Myocyte (in vitro differentiated cells): ENCODE results near the gene ASCC2. TPM values are rescaled to one million over a fixed set of nuclear protein-coding genes. Genes with fewer than 3 reads are reported as not detected.
"Not testable (repeated sequence)": the region's sequence is repeated elsewhere in the genome, so short reads cannot be mapped to it uniquely, and the experiment has no call there.

Experiments used
- DNase-seq: peaks from one replicate; pipeline ENCODE4 v3.0.0-alpha.2; 2012; ENCODE audit warnings: low read depth
- polyA plus RNA-seq: library from polyadenylated mRNA; unstranded; fragments of >200 nt; gene quantifications from one replicate; pipeline ENCODE4 v1.2.1, GENCODE V29; 2012; ENCODE audit warnings: missing spikeins
- total RNA-seq: library from RNA; depleted of rRNA; stranded (reverse); fragments of >200 nt; gene quantifications from 2 replicates; pipeline ENCODE4 v1.2.3, GENCODE V29; 2014

ASCC2 gene, protein sequence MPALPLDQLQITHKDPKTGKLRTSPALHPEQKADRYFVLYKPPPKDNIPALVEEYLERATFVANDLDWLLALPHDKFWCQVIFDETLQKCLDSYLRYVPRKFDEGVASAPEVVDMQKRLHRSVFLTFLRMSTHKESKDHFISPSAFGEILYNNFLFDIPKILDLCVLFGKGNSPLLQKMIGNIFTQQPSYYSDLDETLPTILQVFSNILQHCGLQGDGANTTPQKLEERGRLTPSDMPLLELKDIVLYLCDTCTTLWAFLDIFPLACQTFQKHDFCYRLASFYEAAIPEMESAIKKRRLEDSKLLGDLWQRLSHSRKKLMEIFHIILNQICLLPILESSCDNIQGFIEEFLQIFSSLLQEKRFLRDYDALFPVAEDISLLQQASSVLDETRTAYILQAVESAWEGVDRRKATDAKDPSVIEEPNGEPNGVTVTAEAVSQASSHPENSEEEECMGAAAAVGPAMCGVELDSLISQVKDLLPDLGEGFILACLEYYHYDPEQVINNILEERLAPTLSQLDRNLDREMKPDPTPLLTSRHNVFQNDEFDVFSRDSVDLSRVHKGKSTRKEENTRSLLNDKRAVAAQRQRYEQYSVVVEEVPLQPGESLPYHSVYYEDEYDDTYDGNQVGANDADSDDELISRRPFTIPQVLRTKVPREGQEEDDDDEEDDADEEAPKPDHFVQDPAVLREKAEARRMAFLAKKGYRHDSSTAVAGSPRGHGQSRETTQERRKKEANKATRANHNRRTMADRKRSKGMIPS
- total RNA-seq: 20.1 and 33.6 TPM in 2 replicates
- 52.0 TPM for polyA plus RNA-seq

DNA sequence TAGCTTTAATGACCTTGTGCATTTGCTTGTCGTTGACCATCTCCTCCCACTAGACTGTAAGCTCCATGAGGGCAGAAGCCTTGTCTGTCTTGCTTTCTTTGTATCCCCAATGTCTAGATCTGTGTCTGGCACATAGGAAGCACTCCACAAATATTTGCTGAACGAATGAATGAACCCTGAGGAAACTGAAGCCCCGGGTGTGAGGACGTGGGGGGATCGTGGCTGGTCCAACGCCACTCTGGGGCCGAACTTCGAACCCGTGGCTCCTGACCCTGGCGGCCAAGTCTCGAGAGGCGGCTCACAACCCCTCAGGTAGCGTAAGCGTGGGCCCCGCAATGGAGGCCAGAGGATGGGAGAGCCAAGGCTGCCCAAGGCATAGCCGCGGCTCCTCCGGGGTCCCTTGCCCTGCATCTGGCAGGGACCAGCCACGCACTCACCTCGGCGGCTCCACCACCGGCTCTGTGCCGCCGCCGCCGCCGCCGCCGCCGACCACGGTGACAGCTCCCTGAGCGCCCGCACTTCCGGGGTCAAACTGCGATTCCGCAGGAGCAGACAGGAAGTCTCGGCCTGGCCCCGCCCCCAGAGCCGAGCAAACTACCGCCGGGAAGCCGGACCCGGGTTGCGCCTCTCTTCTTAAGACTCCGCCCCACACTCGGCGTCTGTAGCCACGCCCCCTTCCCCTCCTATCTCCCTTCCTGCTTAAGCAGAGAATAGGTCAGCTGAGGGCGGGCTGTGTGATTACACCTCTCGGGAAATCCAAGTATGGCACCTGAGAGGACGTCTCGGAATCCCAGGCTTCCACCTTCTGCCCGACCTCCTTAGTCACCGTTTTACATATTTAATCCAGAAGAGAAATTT is at the start of gene ASCC2:
Gene ASCC2, minus strand, starts transcription at position 534 of the 858 bp plus-strand sequence. CDS start 5,949 bp downstream, outside the sequence.
- DNase-seq: peak; percentile 98

DNA sequence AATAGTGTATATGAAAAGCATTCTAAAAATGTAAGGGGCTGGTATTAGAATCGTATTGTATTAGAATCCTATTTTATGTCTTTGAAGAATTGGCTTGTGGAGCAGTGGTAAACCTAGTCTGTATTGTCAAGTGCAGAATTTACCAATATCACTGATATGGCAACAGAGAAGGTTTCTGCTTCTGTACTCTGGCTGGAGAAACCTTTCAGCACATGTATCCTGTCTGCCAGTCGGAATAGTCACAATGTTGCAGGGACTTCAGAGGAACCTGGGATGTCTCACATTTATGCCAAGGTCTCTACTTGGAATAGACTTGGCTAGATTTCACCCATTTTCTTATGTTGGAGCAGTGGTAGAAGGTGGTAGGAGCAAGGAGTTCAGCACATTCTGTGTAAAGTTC is 49.3 kb upstream of the ASCC2 start:
- DNase-seq: no peak

DNA sequence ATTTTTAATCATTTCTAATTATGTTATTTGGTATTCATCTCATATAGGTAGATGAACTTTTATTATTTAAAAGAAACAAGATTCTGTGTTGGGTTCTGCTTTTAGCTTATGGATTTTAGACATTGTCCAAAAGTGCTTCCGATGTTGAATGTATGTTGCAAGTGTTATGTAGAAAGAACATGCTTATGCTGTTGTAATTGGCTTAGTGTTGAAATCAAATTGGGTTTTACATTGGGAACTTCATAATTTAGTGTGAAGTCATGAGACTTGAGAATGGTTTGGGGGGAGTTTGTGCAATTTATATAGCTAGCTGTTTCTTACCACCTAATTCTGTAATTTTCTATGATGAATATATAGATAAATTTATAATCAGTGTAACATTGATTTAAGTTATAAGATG is 48.5 kb upstream of the ASCC2 start:
- no peak for DNase-seq

DNA sequence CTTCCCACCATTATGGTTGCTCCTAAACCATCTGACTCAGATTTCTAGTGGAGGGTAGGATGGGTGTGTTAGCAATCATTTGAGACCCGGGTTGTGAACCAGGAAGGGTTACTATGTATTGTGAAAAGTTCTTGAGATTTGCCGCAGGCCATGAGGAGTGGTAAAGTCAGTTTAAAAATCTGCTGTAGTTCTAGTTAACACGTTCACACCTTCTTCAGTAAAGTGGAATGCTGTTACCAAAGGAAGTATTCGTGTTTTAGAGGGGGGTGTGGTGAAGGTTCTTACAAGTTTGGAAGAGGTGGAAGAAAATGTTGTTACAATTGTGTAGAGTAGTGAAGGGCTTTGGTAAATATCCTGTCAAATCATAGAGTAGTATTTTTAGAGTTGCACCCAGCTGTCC is 47.5 kb upstream of the ASCC2 start:
- DNase-seq: no peak

DNA sequence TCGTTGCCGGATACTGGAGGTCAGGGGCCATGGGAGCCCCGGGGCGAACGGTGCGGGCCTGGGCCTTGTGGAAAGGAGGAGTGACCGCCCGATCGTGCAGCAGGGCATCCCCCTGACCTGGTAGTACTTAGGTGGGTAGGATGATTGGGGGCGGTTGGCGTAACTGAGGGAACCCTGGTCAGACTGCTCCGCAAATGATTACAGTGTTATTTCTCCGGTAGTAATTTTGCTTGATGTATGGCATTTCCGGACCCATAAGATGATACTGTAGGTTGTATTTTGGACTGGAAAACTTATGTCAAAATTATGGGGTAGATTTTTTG is 45.7 kb upstream of the ASCC2 start:
- no peak for DNase-seq

DNA sequence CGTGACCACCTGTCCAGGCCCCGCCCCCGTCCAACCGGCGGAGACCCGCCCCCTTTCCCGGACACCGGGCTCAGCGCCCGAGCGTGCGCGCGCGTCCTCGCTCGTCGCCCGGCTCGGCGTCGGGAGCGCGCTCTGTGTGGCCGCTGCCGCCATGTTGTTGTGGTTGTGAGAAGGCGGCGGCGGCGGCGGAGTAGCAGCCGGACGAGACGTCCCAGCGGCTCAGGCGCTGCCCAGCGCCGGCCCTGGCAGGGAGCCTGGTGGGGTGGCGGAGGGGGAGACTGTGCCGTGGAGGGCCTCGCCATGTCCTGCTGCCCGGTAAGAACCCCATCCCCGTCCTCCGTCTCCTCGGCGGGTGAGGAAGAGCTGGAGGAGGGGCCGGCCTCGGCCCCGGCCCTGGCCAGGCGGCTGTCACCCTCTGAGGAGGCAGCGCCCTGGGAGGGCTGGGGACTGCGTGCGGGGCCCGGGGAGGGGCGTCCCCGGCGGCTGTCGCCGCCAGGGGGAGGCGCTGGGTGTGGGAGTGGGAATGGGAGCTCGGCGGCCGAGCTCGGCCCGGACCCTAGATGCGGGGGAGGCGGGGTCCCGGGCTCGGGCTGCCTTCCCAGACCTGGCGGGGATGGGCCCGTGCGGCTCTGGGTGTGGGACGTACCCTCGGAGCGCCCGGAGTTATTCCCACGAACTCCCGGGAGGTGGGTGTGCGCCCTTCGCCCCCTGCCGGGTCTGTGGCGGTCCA is 45.1 kb upstream of the ASCC2 start, which contains the start of gene MTMR3:
Gene MTMR3, plus strand, starts transcription at position 130 of the 730 bp plus-strand sequence. CDS start 87,886 bp downstream, outside the sequence.
- peak; percentile 92 for DNase-seq

DNA sequence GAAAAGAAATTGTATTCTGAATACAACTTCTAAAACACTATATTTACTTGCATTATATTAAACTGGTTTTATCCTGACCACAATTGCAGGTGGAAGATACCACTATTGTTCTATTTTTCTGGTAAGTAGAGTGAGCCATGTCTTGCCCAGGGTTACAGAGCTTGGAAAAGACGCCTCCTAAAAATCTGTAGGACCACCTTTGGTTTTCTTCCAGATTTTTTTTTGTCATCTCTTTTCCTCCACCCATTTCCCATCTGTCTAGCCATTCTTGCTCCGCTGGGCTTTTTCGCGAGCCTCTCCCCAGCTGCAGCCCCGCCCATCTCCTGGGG is 44.6 kb upstream of the ASCC2 start:
- DNase-seq: no peak

DNA sequence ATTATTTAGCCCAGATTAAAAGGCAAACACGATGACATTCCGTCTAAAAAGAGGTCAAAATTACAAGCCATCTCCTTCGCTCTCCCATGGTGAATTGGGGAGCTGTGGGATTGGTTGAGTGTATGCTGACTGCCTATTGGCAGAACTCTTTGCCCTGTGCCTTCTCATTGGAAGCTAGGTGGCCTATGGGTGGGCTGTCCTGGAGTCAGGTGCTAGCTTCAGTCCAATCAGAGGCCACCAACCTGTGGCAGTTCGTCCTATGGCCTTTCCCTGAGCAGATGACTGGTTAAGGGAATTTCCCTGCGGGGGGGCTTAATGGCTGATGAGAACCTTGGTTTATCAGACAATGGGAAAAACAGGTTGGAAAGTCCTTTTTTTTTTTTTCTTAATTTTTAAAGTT is 41.7 kb upstream of the ASCC2 start:
- no peak for DNase-seq

DNA sequence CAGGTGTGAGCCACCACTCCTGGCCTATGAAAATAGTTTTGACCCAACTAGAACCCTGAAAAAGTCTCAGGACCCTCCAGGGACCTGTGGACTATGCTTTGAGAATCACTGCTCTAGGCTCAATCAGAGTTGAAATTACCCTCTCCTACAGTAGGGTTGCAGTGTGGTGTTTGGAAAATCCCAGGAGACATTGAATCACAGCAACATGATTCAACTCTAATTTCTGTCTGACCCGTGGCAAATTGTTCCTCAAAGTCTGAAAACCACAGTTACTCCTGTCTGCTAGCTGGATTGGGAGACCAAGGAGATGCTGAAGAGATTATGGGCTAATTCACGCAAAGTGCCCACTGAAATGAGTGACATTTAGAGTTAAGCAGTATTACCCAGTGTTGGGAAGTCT is 39.5 kb upstream of the ASCC2 start:
- DNase-seq: peak; percentile 51

DNA sequence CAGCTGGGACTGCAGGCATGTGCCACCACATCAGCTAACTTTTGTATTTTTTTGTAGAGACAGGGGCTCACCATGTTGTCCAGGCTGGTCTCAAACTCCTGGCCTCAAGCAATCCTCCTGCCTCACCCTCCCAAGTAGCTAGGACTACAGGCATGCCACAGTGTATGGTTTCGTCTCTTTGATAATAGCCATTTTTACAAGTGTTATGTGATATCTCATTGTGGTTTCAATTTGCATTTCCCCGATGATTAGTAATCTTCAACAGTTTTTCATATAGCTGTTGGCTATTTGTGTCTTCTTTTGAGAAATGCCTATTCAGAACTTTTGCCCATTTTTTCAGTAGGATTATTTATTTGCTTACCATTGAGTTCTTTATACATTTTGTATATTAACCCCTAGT is 35.9 kb upstream of the ASCC2 start:
- DNase-seq: no peak

DNA sequence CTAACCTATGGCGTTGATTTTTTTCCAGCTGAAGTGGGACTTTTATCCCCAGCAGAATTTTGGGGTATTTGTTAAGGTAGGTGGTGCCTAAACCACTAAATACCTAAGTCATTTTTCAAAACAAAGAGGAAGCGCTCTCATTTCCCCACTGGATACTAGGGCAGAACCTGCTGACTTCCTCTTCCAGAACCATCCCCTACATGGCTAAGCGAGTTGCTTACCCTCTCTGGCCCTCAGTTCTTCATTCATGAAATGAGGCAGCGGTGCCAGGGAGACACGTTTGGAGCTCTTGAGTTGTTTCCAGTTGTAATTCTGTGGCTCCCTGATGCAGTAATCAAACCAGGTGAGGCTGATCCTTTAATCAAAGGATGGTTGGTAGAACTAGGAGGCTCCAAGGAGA is 34.9 kb upstream of the ASCC2 start:
- no peak for DNase-seq

DNA sequence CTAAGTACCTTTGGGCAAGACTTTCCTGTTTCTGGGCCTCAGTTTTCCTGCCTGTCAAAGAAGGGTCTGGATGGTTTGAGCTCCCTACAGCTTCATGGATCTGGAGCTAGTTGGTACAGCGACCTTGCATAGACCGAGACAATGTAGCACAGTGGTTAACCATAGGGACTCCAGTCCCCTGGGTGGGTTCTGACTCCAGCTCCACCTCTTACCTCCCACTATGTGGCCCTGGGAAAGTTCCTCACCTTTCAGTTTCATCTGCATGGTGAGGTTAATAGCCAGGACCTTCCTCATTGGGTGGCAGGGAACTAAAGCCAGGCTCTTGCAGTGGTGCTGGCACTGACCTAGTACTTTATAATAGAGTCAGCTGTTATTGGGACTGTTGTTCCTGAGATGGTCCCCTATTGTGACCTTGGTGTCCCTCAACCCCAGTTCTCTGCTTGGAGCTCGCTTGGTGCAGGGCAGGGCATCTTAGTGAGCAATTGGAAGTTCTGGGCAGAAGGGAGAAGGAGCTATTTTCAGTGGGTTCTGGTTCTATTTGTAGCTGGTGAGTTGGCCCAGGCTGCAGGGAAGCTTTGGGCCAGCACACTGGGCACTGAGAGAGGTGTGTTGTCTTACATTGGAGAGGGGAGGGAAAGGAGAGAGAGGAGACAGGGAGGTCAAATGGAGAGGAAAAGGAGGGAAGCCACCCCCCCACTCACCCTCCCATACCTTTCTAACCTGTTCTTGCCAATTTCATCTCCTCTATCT is 34.2 kb upstream of the ASCC2 start:
- no peak for DNase-seq

DNA sequence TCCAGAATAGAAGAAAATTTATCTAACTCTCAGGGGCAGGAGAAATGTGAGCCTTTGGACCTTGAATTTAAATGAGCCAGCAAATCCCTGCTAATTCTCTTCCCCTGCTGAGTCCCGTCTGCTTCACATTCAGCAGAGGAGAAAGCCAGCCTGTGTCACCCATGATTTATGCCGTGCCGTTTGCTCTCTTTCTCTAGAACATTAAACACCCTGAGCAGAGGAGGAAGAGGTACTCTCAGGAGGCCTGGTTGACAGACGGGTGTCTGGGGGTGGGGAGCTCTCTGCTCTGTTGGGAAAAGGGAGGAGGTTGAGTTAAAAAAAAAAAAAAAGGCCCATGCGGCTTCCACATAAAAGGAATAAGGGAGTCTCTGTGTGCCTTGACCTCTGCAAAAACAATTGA is 33.6 kb upstream of the ASCC2 start:
- DNase-seq: no peak

DNA sequence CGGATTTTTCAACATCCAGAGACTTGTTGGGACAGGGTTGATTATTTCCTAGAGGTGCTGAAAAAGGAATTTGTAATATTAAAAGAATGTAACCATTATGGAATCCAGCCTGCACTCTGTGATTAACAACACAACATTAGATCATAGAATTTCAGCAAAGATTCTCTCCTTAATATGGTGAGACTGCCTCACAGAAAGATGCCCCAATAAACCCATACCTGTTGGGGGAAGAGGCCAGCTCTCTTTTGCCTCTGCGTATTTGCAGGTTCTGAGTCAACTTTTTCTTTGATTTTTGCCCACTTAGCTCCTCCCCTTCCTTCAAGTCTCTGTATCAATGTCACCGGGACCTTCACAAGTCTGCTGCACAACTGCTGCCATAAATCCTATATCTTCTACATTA is 32.5 kb upstream of the ASCC2 start:
- no peak for DNase-seq

DNA sequence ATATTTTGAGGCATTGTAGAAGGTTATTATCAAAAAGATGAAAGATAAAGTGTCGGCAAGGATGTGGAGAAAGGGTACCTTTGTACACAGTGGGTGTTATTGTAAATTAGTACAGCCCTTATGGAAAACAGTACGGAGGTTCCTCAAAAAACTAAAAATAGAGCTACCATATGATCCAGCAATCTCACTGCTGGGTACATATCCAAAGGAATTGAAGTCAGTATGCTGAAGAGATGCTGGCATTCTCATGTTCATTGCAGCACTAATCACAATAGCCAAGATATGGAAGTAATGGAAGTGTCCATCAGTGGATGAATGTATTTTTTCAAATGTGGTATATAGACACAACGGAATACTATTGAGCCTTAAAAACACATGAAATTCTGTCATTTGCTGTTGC is 29.8 kb upstream of the ASCC2 start:
- no peak for DNase-seq

DNA sequence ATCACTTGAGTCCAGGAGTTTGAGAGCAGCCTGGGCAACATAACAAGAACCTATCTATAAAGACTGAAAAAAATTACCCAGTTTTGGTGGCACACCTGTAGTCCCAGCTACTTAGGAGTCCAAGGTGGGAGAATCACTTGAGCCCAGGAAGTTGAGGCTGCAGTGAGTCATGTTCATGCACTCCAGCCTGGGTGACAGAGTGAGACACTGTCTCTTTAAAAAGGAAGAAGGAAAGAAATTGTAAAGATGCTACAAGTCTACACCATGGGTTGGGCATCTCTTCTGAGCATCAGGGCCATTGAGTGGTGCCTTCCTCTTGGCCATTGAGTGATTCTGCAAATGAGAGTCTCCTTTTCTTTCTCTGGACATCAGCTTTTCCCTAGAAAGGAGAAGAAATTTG is 29.2 kb upstream of the ASCC2 start:
- DNase-seq: no peak

DNA sequence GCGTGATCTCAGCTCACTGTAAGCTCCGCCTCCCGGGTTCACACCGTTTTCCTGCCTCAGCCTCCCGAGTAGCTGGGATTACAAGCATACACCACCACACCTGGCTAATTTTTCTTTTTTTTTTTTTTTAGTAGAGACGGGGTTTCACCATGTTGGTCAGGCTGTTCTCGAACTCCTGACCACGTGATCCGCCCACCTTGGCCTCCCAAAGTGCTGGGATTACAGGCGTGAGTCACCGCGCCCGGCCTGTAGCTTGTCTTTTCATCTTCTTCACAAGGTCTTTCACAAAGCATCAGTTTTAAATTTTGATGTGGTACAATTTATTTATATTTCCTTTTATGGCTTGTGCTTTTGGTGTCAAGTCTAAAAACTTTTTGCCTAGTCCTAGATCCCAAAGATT is 27.5 kb upstream of the ASCC2 start:
- DNase-seq: not testable (repeated sequence)

DNA sequence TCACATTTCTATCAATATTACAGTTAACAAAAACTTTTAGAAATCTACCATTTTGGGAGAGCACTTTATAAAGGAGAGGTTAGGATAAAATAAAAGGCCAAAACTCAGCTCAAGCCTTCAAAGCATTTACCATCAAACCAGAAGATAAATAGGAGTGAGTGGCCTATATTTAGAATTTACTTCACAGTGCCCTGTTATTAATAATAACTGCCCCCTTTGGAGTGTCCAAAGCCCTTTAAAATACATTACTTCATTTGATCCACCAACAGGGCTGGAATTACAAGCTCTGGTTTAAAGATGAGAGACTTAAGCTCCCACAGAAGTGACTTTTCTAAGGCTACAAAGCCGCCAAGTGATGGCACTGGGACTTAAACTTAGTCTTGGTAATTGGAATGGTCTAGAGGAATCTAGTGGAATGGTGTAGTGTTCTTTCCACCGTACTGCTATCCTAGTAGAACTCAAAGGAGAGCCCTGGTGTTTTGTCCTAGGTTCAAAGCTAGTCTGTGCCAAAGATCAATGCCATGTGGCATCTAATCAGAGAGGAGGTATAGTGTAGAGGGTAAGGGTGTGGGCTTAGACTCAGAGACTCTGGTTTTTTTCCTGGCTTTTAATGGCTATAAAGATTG is 23.7 kb upstream of the ASCC2 start:
- DNase-seq: no peak

DNA sequence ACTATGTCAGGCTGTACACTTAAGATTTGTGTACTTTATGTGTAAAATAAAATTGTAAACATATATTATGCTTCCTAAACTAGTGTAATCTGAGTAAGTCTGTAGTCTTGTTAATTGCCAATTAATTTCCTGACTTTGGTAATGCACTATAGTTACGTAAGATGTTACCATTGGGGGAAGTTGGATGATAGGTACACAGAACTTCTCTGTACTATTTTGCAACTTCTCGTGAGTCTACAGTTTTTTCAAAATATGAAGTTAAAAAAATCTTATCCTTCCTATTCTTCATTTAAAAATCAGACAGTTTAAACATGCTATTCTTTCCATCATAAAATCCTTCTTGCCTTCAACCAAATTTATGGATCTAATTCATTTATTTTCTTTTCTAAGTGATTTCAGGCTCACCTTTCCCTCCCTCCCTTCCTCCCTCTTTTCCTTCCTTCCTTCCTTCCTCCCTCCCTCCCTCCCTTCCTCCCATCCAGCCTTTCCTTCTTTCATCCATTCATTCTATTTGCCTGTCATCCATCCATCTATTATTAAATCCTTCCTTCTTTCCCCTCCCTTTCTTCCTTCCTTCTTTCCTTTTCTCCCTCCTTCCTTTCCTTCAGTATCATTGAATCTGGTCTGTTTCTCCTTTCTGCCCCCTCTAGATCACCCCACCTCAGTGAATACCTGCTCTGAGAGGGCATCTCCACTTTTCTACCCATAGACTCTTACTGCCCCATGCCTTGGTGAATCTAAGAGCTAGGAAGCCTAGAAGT is 22.1 kb upstream of the ASCC2 start:
- DNase-seq: no peak
